ENCODE results near the gene SOX5. TPM values are rescaled to one million over a fixed set of nuclear protein-coding genes. Genes with fewer than 3 reads are reported as not detected.

Gene SOX5
- total RNA-seq, 4 donors from 2014 or later = 1.3 to 9.6 (median 3.3) TPM

DNA sequence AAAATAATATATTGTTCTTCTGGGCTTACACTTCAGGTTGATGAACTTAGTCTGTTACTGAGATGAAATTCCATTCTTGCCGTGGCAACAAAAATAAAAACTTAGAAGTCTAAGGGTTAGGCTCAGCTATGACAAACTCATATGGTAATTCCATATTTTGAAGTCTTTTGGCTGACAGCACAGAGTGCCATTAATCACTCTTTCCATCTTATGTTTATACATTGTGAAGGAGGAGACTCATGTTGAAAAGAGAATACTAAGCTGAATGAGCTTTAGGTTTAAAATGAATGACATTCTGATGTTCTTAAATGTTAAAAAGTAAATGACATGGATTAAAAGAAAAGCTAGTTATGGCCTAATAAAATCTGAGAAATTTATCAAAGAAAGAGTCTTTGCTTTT, 291.9 kb downstream of the SOX5 start:
- Histone ChIP-seq H3K4me3 (no peak overlapping the region), H3K9me3 (no peaks in the 10 kb centered on the region), H3K27ac (no peak overlapping the region), H3K27me3 (no peaks in the 10 kb centered on the region), H3K36me3 (no peaks in the 10 kb centered on the region), H3K4me1 (no peaks in the 10 kb centered on the region)
- in situ Hi-C loops (cut with MboI; ENCODE audit: low sequenced_read_pairs in 4 of 4) (no loop called here), intact Hi-C loops (cut with DNase I; ENCODE audit: low total_unique reads) (no loop called here)
- TF ChIP-seq POLR2A (IDR thresholded peaks at IDR 0.05) = no peak
- TF ChIP-seq, protein P1, sequence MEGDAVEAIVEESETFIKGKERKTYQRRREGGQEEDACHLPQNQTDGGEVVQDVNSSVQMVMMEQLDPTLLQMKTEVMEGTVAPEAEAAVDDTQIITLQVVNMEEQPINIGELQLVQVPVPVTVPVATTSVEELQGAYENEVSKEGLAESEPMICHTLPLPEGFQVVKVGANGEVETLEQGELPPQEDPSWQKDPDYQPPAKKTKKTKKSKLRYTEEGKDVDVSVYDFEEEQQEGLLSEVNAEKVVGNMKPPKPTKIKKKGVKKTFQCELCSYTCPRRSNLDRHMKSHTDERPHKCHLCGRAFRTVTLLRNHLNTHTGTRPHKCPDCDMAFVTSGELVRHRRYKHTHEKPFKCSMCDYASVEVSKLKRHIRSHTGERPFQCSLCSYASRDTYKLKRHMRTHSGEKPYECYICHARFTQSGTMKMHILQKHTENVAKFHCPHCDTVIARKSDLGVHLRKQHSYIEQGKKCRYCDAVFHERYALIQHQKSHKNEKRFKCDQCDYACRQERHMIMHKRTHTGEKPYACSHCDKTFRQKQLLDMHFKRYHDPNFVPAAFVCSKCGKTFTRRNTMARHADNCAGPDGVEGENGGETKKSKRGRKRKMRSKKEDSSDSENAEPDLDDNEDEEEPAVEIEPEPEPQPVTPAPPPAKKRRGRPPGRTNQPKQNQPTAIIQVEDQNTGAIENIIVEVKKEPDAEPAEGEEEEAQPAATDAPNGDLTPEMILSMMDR (IDR thresholded peaks at IDR 0.05 in 4 of 5, conservative IDR thresholded peaks at IDR 0.05 in 1 of 5) = no peak
- ATAC-seq (no peak), DNase-seq (no peak)

GRCh38 chr12:23655884-23656283, 293.6 kb downstream of the SOX5 start:
- H3K27ac ChIP-seq = no peak overlapping the region

DNA sequence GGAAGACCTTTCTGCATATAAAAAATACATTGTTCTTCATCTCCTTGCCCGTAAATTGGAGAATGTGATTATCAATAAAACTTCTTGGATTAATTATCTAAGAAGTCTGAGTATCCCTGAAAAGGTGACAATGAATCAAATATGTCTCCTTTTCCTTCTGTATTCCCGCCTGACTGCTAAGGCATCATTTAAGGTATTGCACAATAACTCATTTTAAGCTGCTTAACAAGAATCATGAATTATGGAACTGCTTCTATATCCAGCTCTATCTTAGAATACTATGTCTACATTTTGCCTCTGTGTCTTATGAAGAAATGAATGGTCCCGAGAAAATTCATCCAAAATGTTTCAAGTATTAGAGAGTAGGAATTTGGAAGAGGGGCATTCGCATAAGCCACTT, 294.4 kb downstream of the SOX5 start:
- intact Hi-C loops (cut with DNase I; ENCODE audit: low total_unique reads) (no loop called here), in situ Hi-C loops (cut with MboI; ENCODE audit: low sequenced_read_pairs in 4 of 4) (no loop called here)
- ATAC-seq = no peak
- Histone ChIP-seq H3K9me3 (no peaks in the 10 kb centered on the region), H3K27ac (no peak overlapping the region), H3K4me1 (no peaks in the 10 kb centered on the region), H3K36me3 (no peaks in the 10 kb centered on the region), H3K27me3 (no peaks in the 10 kb centered on the region), H3K4me3 (no peak overlapping the region)
- TF ChIP-seq POLR2A (IDR thresholded peaks at IDR 0.05) = no peak
- TF ChIP-seq, protein P1 (IDR thresholded peaks at IDR 0.05 in 4 of 5, conservative IDR thresholded peaks at IDR 0.05 in 1 of 5) = no peak
- DNase-seq = no peak

More at GRCh38 chr12:23655884-23656283, 293.6 kb downstream of the SOX5 start:
- ATAC-seq (no peak), DNase-seq (no peak)
- H3K4me1 ChIP-seq = no peaks in the 10 kb centered on the region
- H3K36me3 ChIP-seq = no peaks in the 10 kb centered on the region
- no peak overlapping the region for H3K4me3 ChIP-seq
- H3K27me3 ChIP-seq = no peaks in the 10 kb centered on the region
- intact Hi-C loops (cut with DNase I; ENCODE audit: low total_unique reads) = no loop called here
- no peak for TF ChIP-seq POLR2A (IDR thresholded peaks at IDR 0.05)
- TF ChIP-seq, protein P1 (IDR thresholded peaks at IDR 0.05 in 4 of 5, conservative IDR thresholded peaks at IDR 0.05 in 1 of 5) = no peak
- no peaks in the 10 kb centered on the region for H3K9me3 ChIP-seq
- in situ Hi-C loops (cut with MboI; ENCODE audit: low sequenced_read_pairs in 4 of 4) = no loop called here

GRCh38 chr12:23648546-23648945, 300.9 kb downstream of the SOX5 start:
- intact Hi-C loops (cut with DNase I; ENCODE audit: low total_unique reads) = no loop called here
- TF ChIP-seq, protein P1 (IDR thresholded peaks at IDR 0.05 in 4 of 5, conservative IDR thresholded peaks at IDR 0.05 in 1 of 5) = no peak
- no peak for TF ChIP-seq POLR2A (IDR thresholded peaks at IDR 0.05)
- H3K9me3 ChIP-seq = no peaks in the 10 kb centered on the region

GRCh38 chr12:23640754-23641153, 308.7 kb downstream of the SOX5 start:
- ATAC-seq (no peak), DNase-seq (no peak)
- Histone ChIP-seq H3K9me3 (no peaks in the 10 kb centered on the region), H3K36me3 (no peaks in the 10 kb centered on the region), H3K4me1 (no peaks in the 10 kb centered on the region), H3K27ac (no peak overlapping the region), H3K27me3 (no peaks in the 10 kb centered on the region), H3K4me3 (no peak overlapping the region)
- intact Hi-C loops (cut with DNase I; ENCODE audit: low total_unique reads) = no loop called here
- no peak for TF ChIP-seq POLR2A (IDR thresholded peaks at IDR 0.05)
- TF ChIP-seq, protein P1 (IDR thresholded peaks at IDR 0.05 in 4 of 5, conservative IDR thresholded peaks at IDR 0.05 in 1 of 5) = no peak
- in situ Hi-C loops (cut with MboI; ENCODE audit: low sequenced_read_pairs in 4 of 4) = no loop called here

More at GRCh38 chr12:23648546-23648945, 300.9 kb downstream of the SOX5 start:
- DNase-seq (no peak), ATAC-seq (no peak)
- in situ Hi-C loops (cut with MboI; ENCODE audit: low sequenced_read_pairs in 4 of 4) = no loop called here
- H3K36me3 ChIP-seq = no peaks in the 10 kb centered on the region
- no peaks in the 10 kb centered on the region for H3K27me3 ChIP-seq
- H3K4me1 ChIP-seq = no peaks in the 10 kb centered on the region
- H3K4me3 ChIP-seq = no peak overlapping the region
- no peak overlapping the region for H3K27ac ChIP-seq

Measured in gastrocnemius medialis (tissue), 4 donors.